Peyer's patch (tissue), 4 donors: ENCODE results near the gene EIF2AK3. TPM values are rescaled to one million over a fixed set of nuclear protein-coding genes. Genes with fewer than 3 reads are reported as not detected.

ENCODE experiments used
- DNase-seq, 3 donors: peaks; one replicate each; pipeline ENCODE4 v3.0.0-alpha.2; 2017 to 2019
- H3K27ac ChIP-seq, 4 donors: fragments of 200-600 bp; sonication (generic); one replicate each; pipeline ENCODE4 v1.5.1; 2016 to 2019
- H3K27me3 ChIP-seq, 2 donors: fragments of 200-600 bp; sonication (generic); one replicate each; pipeline ENCODE4 v1.5.1; 2019
- H3K36me3 ChIP-seq, 3 donors: fragments of 200-600 bp; sonication (generic); one replicate each; pipeline ENCODE4 v1.5.1; 2016 to 2019
- H3K4me1 ChIP-seq, 4 donors: fragments of 200-600 bp; sonication (generic); one replicate each; pipeline ENCODE4 v1.5.1; 2016 to 2019
- H3K4me3 ChIP-seq, 4 donors: fragments of 200-600 bp; sonication (generic); 1 replicate in 3 of 4; 2 replicates in 1 of 4; pipeline ENCODE4 v1.5.1; 2016 to 2019; ENCODE audit warnings: mild to moderate bottlenecking in 1 of 4
- H3K9me3 ChIP-seq, 4 donors: fragments of 200-600 bp; sonication (generic); one replicate each; pipeline ENCODE4 v1.5.1; 2016 to 2019; ENCODE audit warnings: mild to moderate bottlenecking in 1 of 4
- CTCF ChIP-seq, 6 experiments: fragments of 450-650 bp in 4 of 6; fragments of 200-600 bp in 2 of 6; sonication (generic) in 1 of 6; IDR thresholded peaks; one replicate each; pipeline ENCODE4 v1.5.1; 2017 to 2019; ENCODE audit warnings: antibody characterized with exemption in 6 of 6, mild to moderate bottlenecking in 3 of 6, moderate library complexity in 1 of 6
- POLR2A ChIP-seq, 2 donors: fragments of 450-650 bp; IDR thresholded peaks; one replicate each; pipeline ENCODE4 v1.5.1; 2017; ENCODE audit warnings: antibody characterized with exemption in 2 of 2, mild to moderate bottlenecking in 2 of 2, moderate library complexity in 2 of 2
- total RNA-seq, 4 donors: library from RNA; depleted of rRNA; stranded (reverse); fragments of >200 nt; gene quantifications; one replicate each; pipeline ENCODE4 v1.1.0, GENCODE V29; 2016

The EIF2AK3 gene
- total RNA-seq, 4 donors from 2014 or later = 17.1 to 93.3 (median 18.6) TPM

- no peaks in the 10 kb centered on the region for H3K36me3 ChIP-seq
- no peak for TF ChIP-seq CTCF (IDR thresholded peaks at IDR 0.05)
- TF ChIP-seq POLR2A (IDR thresholded peaks at IDR 0.05) = no peak
- DNase-seq = no peak
- no peaks in the 10 kb centered on the region for H3K9me3 ChIP-seq
- no peaks in the 10 kb centered on the region for H3K4me1 ChIP-seq
- H3K4me3 ChIP-seq = no peak overlapping the region
- no peaks in the 10 kb centered on the region for H3K27me3 ChIP-seq
- no peak overlapping the region for H3K27ac ChIP-seq
Observed at GRCh38 chr2:88538362-88538917, 88.8 kb downstream of the EIF2AK3 start.

GRCh38 chr2:88537640-88538039 is 89.6 kb downstream of the EIF2AK3 start:
- no peak for TF ChIP-seq CTCF (IDR thresholded peaks at IDR 0.05)
- TF ChIP-seq POLR2A (IDR thresholded peaks at IDR 0.05) = no peak
- Histone ChIP-seq H3K36me3 (no peaks in the 10 kb centered on the region), H3K4me1 (no peaks in the 10 kb centered on the region), H3K27me3 (no peaks in the 10 kb centered on the region), H3K9me3 (no peaks in the 10 kb centered on the region), H3K4me3 (no peak overlapping the region), H3K27ac (no peak overlapping the region)
- DNase-seq = no peak

DNA sequence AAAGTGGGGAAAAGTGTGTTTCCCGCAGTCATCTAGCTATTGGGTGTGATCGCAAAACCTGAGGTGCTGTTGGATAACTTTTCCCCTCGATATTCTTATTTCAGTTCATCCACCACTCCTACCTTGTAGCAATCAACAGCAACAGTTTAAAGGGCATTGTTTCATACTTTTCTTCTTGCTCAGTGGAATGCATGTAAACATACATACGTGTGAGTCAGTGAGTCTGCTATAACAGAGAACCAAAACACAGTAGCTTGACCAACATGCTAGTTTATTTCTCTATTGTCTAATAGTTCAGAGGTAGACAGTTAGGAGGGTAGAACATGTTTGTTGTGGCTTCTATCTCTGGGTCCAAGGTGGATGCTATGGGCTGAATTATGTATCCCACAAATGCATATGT is 97.2 kb downstream of the EIF2AK3 start:
- H3K9me3 ChIP-seq = peaks cover 0 to 2% (median 0%) of the 10 kb centered on the region in 4 donors
- TF ChIP-seq POLR2A (IDR thresholded peaks at IDR 0.05) = no peak
- TF ChIP-seq CTCF (IDR thresholded peaks at IDR 0.05) = no peak
- no peaks in the 10 kb centered on the region for H3K27me3 ChIP-seq
- no peaks in the 10 kb centered on the region for H3K4me1 ChIP-seq
- no peak for DNase-seq
- no peak overlapping the region for H3K27ac ChIP-seq
- H3K4me3 ChIP-seq = no peak overlapping the region
- H3K36me3 ChIP-seq = no peaks in the 10 kb centered on the region

DNA sequence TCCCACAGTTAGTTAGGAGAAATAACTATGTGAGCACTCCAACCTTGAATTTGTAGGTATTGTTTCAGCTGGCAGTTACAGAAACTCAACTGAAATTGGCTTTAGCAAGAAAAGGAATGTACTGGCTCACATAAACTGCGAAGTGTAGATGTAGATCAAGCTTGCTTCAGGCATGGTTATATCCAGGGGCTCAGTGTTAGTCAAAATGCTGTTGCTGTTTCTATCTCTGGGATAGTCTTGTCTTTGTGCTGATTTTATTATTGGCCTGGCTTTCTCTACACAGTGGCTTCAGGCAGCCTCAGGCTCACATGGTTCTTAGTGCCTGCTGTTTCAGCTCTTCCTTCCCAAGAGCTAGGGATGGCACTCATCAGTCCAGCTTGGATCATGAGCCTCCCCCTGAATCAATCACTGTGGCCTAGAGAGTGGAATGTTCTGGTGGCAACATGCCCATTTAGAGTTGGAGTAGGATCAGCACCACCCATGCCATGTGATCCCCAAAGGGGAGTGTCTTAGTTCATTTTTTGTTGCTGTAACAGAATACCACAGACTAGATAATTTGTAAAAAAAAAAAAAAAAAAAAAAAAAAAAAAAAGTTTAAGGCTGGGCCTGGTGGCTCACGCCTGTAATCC is 105.7 kb downstream of the EIF2AK3 start:
- Histone ChIP-seq H3K27me3 (no peaks in the 10 kb centered on the region), H3K4me3 (no peak overlapping the region), H3K9me3 (peaks cover 0 to 2% (median 0%) of the 10 kb centered on the region in 4 donors), H3K27ac (no peak overlapping the region), H3K4me1 (no peaks in the 10 kb centered on the region), H3K36me3 (no peaks in the 10 kb centered on the region)
- DNase-seq = no peak
- TF ChIP-seq CTCF (IDR thresholded peaks at IDR 0.05) (no peak), POLR2A (IDR thresholded peaks at IDR 0.05) (no peak)

GRCh38 chr2:88517759-88518201 is 109.5 kb downstream of the EIF2AK3 start:
- DNase-seq = no peak
- Histone ChIP-seq H3K27ac (no peak overlapping the region), H3K4me1 (no peaks in the 10 kb centered on the region), H3K27me3 (no peaks in the 10 kb centered on the region), H3K4me3 (no peak overlapping the region), H3K9me3 (no peaks in the 10 kb centered on the region), H3K36me3 (no peaks in the 10 kb centered on the region)
- TF ChIP-seq CTCF (IDR thresholded peaks at IDR 0.05) (no peak), POLR2A (IDR thresholded peaks at IDR 0.05) (no peak)

Other genes with a start within 250 kb of the EIF2AK3 start
- not detected for gene FOXI3, start 174.8 kb downstream of the EIF2AK3 start, total RNA-seq
- 10 to 100 TPM; 16.3 to 28.1 (median 16.6) TPM for gene RPIA, start 64.2 kb upstream of the EIF2AK3 start, total RNA-seq